ENCODE results near the gene MAU2. TPM values are rescaled to one million over a fixed set of nuclear protein-coding genes. Genes with fewer than 3 reads are reported as not detected.
"Not testable (repeated sequence)": the region's sequence is repeated elsewhere in the genome, so short reads cannot be mapped to it uniquely, and the experiment has no call there.

MAU2 gene
- total RNA-seq, 1 donor from 2014 or later: 45.4 TPM

DNA sequence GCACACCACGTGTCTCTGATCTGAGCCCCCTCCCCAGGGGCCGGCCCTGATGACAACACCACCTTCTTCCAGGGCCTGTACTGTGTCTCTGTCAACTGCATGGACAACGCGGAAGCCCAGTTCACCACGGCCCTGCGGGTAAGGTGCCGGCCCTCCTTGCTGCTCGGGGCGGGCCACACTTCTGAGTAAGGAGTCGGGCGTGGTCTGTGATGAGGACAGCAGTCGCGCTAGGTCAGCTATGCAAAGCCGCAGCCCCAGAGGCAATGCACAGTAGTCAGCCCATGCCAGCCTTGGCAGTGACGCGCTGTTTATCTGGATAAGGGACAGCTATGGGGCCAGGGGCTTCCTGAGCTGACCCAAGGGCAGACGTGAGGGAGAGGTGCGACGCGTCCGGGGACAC lies 24.6 kb downstream of the MAU2 start:
- no peak for DNase-seq (ENCODE audit: low spot score)

GRCh38 chr19:19345970-19346369 lies 25.3 kb downstream of the MAU2 start:
- no peak for DNase-seq (ENCODE audit: low spot score)

GRCh38 chr19:19347401-19348110 lies 26.9 kb downstream of the MAU2 start:
- no peak for DNase-seq (ENCODE audit: low spot score)

GRCh38 chr19:19348266-19348665 lies 27.6 kb downstream of the MAU2 start:
- no peak for DNase-seq (ENCODE audit: low spot score)

DNA sequence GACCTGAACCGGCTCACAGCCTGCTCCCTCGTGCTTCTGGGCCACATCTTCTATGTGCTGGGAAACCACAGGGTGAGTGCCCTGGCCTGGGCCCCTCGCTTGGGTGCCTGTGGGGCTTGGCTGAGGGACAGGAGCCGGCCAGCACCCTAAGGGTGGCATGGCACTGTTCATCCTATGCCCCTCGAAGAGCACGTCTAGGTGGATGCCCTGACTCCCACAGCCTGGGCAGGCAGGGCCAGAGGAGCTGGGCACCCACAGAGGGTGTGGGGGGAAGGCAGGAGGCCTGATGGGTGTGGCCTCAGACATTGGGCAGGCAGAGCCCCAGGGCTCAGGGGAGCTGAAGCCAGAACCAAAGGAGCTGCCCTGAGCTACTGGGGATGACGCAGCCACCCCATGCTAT lies 28.7 kb downstream of the MAU2 start:
- DNase-seq (ENCODE audit: low spot score): no peak

DNA sequence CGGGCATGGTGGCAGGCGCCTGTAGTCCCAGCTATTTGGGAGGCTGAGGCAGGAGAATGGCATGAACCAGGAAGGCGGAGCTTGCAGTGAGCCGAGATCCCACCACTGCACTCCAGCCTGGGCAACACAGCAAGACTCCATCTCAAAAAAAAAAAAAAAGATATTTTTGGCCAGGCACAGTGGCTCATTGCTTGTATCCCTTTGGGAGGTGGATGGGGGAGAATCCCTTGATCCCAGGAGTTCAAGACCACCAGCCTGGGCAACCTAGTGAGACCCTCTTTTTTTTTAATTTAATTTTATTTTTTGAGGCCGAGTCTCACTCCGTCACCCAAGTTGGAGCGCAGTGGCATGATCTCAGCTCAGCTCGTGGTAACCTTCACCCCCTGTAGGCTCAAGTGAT lies 30.1 kb downstream of the MAU2 start:
- not testable (repeated sequence) for DNase-seq (ENCODE audit: low spot score)

GRCh38 chr19:19352823-19353222 lies 32.2 kb downstream of the MAU2 start:
- DNase-seq (ENCODE audit: low spot score): no peak

DNA sequence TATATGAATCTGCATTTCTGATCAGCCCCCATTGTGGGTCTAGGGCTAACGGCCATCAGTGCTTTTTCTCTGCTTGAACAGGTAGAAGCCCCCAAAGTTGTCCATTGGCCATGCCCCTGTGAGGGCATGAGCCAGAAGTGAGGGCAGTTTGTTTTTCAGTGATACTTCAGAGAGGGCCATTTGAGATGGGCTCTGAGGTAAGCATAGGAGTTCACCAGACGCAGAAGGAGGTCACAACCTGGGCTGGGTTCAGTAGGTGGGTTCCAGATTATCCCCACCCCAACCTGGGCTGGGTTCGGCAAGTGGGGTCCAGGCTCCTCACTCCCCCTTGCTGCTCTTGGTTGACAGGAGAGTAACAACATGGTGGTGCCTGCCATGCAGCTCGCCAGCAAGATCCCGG lies 33.4 kb downstream of the MAU2 start:
- no peak for DNase-seq (ENCODE audit: low spot score)

GRCh38 chr19:19354932-19355331 lies 34.3 kb downstream of the MAU2 start:
- DNase-seq (ENCODE audit: low spot score): no peak

- DNase-seq (ENCODE audit: low spot score): no peak
These were observed 35.0 kb downstream of the MAU2 start for GRCh38 chr19:19355606-19356139.

DNA sequence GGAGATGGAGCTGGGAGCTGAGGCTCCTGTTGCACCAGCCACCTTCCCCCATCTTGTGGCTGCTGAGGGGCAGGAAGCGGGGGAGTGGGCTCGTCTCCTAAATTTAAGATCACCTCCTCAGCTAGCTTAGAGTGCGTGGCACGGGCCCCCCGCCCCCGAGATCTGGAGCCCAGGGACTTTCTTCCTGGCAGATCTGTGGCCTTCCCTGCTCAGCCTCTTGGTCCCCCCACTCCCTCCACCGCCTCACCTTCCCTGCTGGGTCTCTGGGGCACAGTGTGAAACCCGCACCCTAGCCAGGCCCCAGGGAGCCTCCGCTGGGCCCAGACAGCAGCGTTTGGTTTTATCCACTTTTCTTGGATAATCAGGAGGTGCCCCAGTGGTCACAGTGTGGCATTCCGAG lies 35.9 kb downstream of the MAU2 start:
- no peak for DNase-seq (ENCODE audit: low spot score)

DNA sequence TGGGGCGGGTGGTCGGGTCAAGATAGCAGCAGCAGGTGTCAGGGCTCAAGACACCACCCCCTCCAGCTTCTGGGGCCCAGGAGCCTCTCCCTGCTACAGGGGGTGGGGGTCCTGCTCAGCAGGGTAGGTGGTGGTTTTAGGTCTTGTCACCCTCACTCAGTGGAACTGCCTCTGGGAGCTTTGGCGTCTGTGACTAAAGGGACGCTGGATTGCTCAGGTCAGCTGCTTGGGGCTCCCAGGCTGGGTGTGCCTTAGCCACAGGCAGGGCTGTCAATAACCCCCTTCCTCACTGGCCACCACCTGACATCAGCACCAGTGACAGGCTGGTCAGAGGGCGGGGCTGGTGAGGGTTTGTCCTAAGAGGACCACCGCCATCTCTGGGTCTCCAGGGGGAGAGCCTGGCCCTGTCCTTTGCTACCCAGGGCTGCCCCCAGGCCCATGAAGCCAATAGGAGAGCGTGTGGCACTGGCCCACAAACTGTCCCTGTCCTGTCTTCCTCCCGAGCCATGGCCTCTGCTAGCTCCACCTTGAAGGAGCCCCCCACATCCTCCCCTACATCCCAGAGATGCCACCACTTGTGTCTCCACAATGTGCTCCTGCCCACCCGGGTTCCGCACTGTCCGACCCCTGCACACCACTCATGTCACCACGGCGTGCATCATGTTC lies 36.4 kb downstream of the MAU2 start:
- DNase-seq (ENCODE audit: low spot score): no peak

GRCh38 chr19:19361075-19361594 lies 40.5 kb downstream of the MAU2 start:
- no peak for DNase-seq (ENCODE audit: low spot score)

- no peak for DNase-seq (ENCODE audit: low spot score)
These were observed 41.4 kb downstream of the MAU2 start for GRCh38 chr19:19362075-19362474.

DNA sequence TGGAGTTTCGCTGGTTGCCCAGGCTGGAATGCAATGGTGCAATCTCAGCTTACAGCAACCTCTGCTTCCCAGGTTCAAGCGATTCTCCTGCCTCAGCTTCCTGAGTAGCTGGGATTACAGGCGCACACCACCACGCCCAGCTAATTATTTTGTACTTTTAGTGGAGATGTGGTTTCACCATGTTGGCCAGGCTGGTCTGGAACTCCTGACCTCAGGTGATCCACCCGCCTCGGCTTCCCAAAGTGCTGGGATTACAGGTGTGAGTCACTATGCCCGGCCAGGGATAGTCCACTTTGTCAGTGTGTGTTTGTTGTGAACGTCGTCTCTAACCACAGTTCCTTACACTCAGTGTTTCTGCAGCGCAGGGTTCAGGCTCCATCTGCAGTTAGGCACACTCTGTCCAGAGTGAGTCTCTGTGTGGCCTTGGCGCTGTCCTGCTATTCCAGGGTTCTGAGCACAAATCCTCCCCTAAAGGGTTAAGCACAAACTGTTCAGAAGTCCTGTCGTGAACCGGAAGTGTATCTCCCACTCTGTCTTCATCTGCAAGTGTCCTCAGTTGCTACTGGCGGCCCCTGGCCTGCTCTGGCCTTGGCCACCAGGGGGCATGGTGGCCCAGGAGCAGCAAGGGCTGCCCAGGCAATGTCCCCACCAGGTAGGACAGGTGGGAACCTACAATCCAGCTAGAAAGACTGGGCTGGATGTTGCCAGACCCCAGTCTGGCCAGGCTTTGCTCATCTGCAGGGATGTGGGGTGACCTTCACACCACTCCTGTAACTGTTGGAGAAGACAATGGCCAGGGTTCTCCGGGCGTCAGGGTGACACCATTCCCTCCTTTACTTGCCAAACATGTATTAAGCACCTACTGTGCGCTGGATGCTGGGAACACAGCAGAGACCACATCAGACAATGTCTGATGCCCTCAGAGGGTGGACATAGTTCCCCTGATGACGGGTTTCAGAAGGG lies 46.1 kb downstream of the MAU2 start:
- DNase-seq (ENCODE audit: low spot score): no peak

- DNase-seq (ENCODE audit: low spot score): no peak
These were observed 47.5 kb downstream of the MAU2 start for GRCh38 chr19:19368087-19368486.

GRCh38 chr19:19371059-19371458 lies 50.4 kb downstream of the MAU2 start:
- no peak for DNase-seq (ENCODE audit: low spot score)

DNA sequence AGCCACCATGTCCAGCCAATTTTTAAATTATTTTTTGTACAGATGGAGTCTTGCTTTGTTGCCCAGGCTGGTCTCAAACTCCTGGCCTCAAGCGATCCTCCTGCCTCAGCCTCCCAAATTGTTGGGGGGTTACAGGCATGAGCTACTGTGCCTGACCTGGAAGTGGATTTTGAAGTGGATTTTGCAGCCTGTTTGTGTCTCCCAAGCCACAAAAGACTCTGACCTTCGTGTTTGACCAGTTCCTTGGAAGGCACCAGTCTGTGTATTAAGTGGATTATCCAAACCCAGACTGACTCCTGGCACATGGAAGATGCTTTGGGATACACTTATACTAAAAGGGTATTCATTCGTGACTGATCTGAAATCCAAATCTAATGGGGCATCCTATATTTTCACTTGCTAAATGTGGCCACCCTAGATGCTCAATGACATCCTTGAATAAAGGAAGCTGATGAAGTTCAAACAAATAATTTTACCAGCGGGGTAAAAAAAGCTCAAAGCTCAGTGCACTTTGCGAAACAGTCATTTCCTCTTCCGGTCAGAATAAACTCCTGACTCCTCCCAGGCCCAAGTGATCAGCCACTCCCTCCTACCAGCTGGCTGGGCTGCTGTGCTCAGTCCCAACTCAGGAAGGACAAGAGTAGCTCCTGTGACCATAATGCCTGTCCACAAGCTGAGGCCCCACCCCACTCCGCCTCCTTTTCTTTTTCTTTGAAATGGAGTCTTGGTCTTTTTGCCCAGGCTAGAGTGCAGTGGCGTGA lies 52.2 kb downstream of the MAU2 start:
- no peak for DNase-seq (ENCODE audit: low spot score)

- DNase-seq (ENCODE audit: low spot score): no peak
These were observed 58.9 kb downstream of the MAU2 start for GRCh38 chr19:19379527-19379926.

DNA sequence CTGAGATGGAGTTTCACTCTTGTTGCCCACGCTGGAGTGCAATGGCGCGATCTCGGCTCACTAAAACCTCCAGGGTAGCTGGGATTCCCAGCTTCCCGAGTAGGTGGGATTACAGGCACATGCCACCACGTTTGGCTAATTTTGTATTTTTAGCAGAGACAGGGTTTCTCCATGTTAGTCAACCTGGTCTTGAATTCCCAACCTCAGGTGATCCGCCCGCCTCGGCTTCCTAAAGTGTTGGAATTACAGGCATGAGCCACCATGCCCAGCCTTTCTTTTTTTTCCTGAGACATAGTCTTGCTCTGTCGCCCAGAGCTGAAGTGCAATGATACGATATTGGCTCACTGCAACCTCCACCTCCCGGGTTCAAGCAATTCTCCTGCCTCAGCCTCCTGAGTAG lies 59.7 kb downstream of the MAU2 start:
- not testable (repeated sequence) for DNase-seq (ENCODE audit: low spot score)

Measured in mesenteric fat pad (tissue), 1 donor.